ENCODE results near the gene TMEM81. TPM values are rescaled to one million over a fixed set of nuclear protein-coding genes. Genes with fewer than 3 reads are reported as not detected.

The TMEM81 gene
- total RNA-seq, 5 donors from 2014 or later (not counting 1 experiment from before 2014, with no cell fraction given) = 2.7 to 7.1 (median 5.0) TPM

DNA sequence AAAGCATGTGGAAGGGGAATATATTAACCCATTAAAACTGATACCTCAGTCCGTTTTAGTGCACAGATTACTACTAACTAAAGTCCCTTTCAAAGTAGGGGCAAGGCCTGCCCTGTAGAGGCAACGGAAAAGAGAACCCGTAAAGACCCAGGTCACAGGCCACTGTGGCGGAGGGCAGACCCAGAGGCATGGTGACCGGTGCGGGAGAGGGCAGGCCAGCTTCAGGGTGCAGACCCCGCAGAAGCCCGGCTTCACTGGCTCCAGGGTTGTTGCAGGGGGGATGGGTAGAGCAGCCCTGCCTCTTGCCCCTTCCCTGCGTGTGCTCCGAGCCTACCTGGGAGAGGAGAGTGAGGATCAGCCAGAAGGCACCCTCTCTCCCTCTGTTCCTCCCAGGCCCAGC, 23.5 kb downstream of the TMEM81 start:
- H3K9me3 ChIP-seq = no peaks in the 10 kb centered on the region
- CTCF ChIA-PET = interaction anchor here (0.7 to 2.3 kb wide), 8 partner anchors 23 to 195 kb away, joined by 3 to 11 read pairs (median 8); no protein-coding TSS in a partner anchor
- Mint-ChIP-seq H3K9me3 (no peaks in the 10 kb centered on the region), H3K4me1 (no peaks in the 10 kb centered on the region), H3K4me3 (no peak overlapping the region), H3K27ac (no peak overlapping the region), H3K36me3 (no peaks in the 10 kb centered on the region), H3K27me3 (no peaks in the 10 kb centered on the region)
- no peaks in the 10 kb centered on the region for H3K36me3 ChIP-seq (ENCODE audit: control insufficient read depth in 2 of 2, extremely low read depth in 1 of 2, insufficient read depth in 1 of 2, low read length in 1 of 2)
- no peak overlapping the region for H3K27ac ChIP-seq (ENCODE audit: low read length)
- no peak for ATAC-seq (replicated peaks in 1 of 4)
- H3K4me3 ChIP-seq (ENCODE audit: control insufficient read depth in 1 of 2, extremely low read depth in 1 of 2, low read length in 1 of 2) = no peak overlapping the region
- POLR2A ChIA-PET = no interaction called here
- peaks cover 0 to 9% of the 10 kb centered on the region in 2 experiments for H3K27me3 ChIP-seq (replicated peaks in 1 of 2; ENCODE audit: control insufficient read depth in 2 of 2, extremely low read depth in 1 of 2, insufficient read depth in 2 of 2, low read length in 1 of 2)
- 94% methylated on average over 3 of the region's 10 CpGs for WGBS (ENCODE audit: insufficient coverage)
- no peak for DNase-seq
- H3K4me1 ChIP-seq (ENCODE audit: control insufficient read depth in 1 of 2, extremely low read depth in 1 of 2, insufficient read depth in 2 of 2, low read length in 2 of 2) = peaks cover 0 to 7% of the 10 kb centered on the region in 2 experiments

DNA sequence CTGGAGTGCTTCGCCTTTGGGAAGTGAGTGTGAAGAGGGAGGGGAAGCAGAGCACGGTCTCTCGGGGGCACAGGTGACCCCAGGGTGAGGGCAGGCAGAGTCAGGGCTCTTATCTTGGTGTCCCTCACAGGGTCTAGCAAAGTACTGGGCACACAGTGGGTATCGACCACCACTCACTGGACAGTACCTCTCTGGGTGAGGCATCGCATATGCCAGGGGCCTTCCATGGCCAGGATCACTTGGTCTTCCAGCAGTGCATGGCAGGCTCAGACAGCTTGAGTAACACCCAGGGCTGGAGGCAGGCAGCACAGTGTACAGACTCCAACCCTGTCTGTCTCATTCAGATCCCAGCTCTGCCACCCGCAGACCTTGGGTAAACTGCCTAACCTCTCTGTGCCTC, 24.6 kb downstream of the TMEM81 start:
- Mint-ChIP-seq H3K36me3 (no peaks in the 10 kb centered on the region), H3K27me3 (no peaks in the 10 kb centered on the region), H3K4me1 (no peaks in the 10 kb centered on the region), H3K27ac (no peak overlapping the region), H3K4me3 (no peak overlapping the region), H3K9me3 (no peaks in the 10 kb centered on the region)
- POLR2A ChIA-PET = no interaction called here
- ATAC-seq (replicated peaks in 1 of 4) (no peak), DNase-seq (no peak)
- WGBS (ENCODE audit: insufficient coverage) = 83% methylated on average over 5 of the region's 6 CpGs
- H3K4me3 ChIP-seq (ENCODE audit: control insufficient read depth in 1 of 2, extremely low read depth in 1 of 2, low read length in 1 of 2) = no peak overlapping the region
- H3K27me3 ChIP-seq (replicated peaks in 1 of 2; ENCODE audit: control insufficient read depth in 2 of 2, extremely low read depth in 1 of 2, insufficient read depth in 2 of 2, low read length in 1 of 2) = peaks cover 0 to 7% of the 10 kb centered on the region in 2 experiments
- H3K4me1 ChIP-seq (ENCODE audit: control insufficient read depth in 1 of 2, extremely low read depth in 1 of 2, insufficient read depth in 2 of 2, low read length in 2 of 2) = peaks cover 0 to 7% of the 10 kb centered on the region in 2 experiments
- H3K36me3 ChIP-seq (ENCODE audit: control insufficient read depth in 2 of 2, extremely low read depth in 1 of 2, insufficient read depth in 1 of 2, low read length in 1 of 2) = no peaks in the 10 kb centered on the region
- CTCF ChIA-PET = no interaction called here
- H3K9me3 ChIP-seq = no peaks in the 10 kb centered on the region
- no peak overlapping the region for H3K27ac ChIP-seq (ENCODE audit: low read length)

GRCh38 chr1:205058853-205059252, 25.4 kb downstream of the TMEM81 start:
- Mint-ChIP-seq H3K27me3 (no peaks in the 10 kb centered on the region), H3K4me1 (no peaks in the 10 kb centered on the region), H3K36me3 (no peaks in the 10 kb centered on the region), H3K27ac (no peak overlapping the region), H3K9me3 (no peaks in the 10 kb centered on the region), H3K4me3 (no peak overlapping the region)
- ATAC-seq (replicated peaks in 1 of 4) (no peak), DNase-seq (no peak)
- Histone ChIP-seq H3K27me3 (replicated peaks in 1 of 2; ENCODE audit: control insufficient read depth in 2 of 2, extremely low read depth in 1 of 2, insufficient read depth in 2 of 2, low read length in 1 of 2) (peaks cover 0 to 8% of the 10 kb centered on the region in 2 experiments), H3K4me3 (ENCODE audit: control insufficient read depth in 1 of 2, extremely low read depth in 1 of 2, low read length in 1 of 2) (no peak overlapping the region), H3K36me3 (ENCODE audit: control insufficient read depth in 2 of 2, extremely low read depth in 1 of 2, insufficient read depth in 1 of 2, low read length in 1 of 2) (no peaks in the 10 kb centered on the region), H3K9me3 (no peaks in the 10 kb centered on the region), H3K27ac (ENCODE audit: low read length) (no peak overlapping the region), H3K4me1 (ENCODE audit: control insufficient read depth in 1 of 2, extremely low read depth in 1 of 2, insufficient read depth in 2 of 2, low read length in 2 of 2) (peaks cover 0 to 7% of the 10 kb centered on the region in 2 experiments)
- POLR2A ChIA-PET = no interaction called here
- 90% methylated on average over 10 of the region's 12 CpGs for WGBS (ENCODE audit: insufficient coverage)
- CTCF ChIA-PET = no interaction called here

GRCh38 chr1:205057808-205058575, 26.3 kb downstream of the TMEM81 start:
- no peaks in the 10 kb centered on the region for H3K36me3 Mint-ChIP-seq

GRCh38 chr1:205056956-205057568, 27.2 kb downstream of the TMEM81 start:
- Histone ChIP-seq H3K27ac (ENCODE audit: low read length) (no peak overlapping the region), H3K9me3 (no peaks in the 10 kb centered on the region), H3K36me3 (ENCODE audit: control insufficient read depth in 2 of 2, extremely low read depth in 1 of 2, insufficient read depth in 1 of 2, low read length in 1 of 2) (no peaks in the 10 kb centered on the region), H3K27me3 (replicated peaks in 1 of 2; ENCODE audit: control insufficient read depth in 2 of 2, extremely low read depth in 1 of 2, insufficient read depth in 2 of 2, low read length in 1 of 2) (peaks cover 0 to 15% of the 10 kb centered on the region in 2 experiments), H3K4me3 (ENCODE audit: control insufficient read depth in 1 of 2, extremely low read depth in 1 of 2, low read length in 1 of 2) (no peak overlapping the region), H3K4me1 (ENCODE audit: control insufficient read depth in 1 of 2, extremely low read depth in 1 of 2, insufficient read depth in 2 of 2, low read length in 2 of 2) (peaks cover 0 to 7% of the 10 kb centered on the region in 2 experiments)
- no peak overlapping the region for H3K27ac Mint-ChIP-seq
- H3K9me3 Mint-ChIP-seq = no peaks in the 10 kb centered on the region
- H3K4me1 Mint-ChIP-seq = no peaks in the 10 kb centered on the region
- ATAC-seq (replicated peaks in 1 of 4) (no peak), DNase-seq (no peak)
- ChIA-PET POLR2A (no interaction called here), CTCF (no interaction called here)
- no peak overlapping the region for H3K4me3 Mint-ChIP-seq
- WGBS (ENCODE audit: insufficient coverage) = 73% methylated on average over 3 of the region's 6 CpGs
- peaks cover 6 to 8% of the 10 kb centered on the region in 2 donors for H3K27me3 Mint-ChIP-seq
- no peaks in the 10 kb centered on the region for H3K36me3 Mint-ChIP-seq

More at GRCh38 chr1:205057808-205058575, 26.3 kb downstream of the TMEM81 start:
- Histone ChIP-seq H3K9me3 (no peaks in the 10 kb centered on the region), H3K4me1 (ENCODE audit: control insufficient read depth in 1 of 2, extremely low read depth in 1 of 2, insufficient read depth in 2 of 2, low read length in 2 of 2) (peaks cover 0 to 7% of the 10 kb centered on the region in 2 experiments), H3K4me3 (ENCODE audit: control insufficient read depth in 1 of 2, extremely low read depth in 1 of 2, low read length in 1 of 2) (no peak overlapping the region), H3K36me3 (ENCODE audit: control insufficient read depth in 2 of 2, extremely low read depth in 1 of 2, insufficient read depth in 1 of 2, low read length in 1 of 2) (no peaks in the 10 kb centered on the region), H3K27ac (ENCODE audit: low read length) (no peak overlapping the region), H3K27me3 (replicated peaks in 1 of 2; ENCODE audit: control insufficient read depth in 2 of 2, extremely low read depth in 1 of 2, insufficient read depth in 2 of 2, low read length in 1 of 2) (peaks cover 0 to 10% of the 10 kb centered on the region in 2 experiments)
- DNase-seq (no peak), ATAC-seq (replicated peaks in 1 of 4) (no peak)
- Mint-ChIP-seq H3K4me3 (no peak overlapping the region), H3K27me3 (peaks cover 6 to 7% of the 10 kb centered on the region in 2 donors), H3K9me3 (no peaks in the 10 kb centered on the region), H3K4me1 (no peaks in the 10 kb centered on the region), H3K27ac (no peak overlapping the region)
- POLR2A ChIA-PET = no interaction called here
- WGBS (ENCODE audit: insufficient coverage) = 89% methylated on average over 18 of the region's 19 CpGs
- CTCF ChIA-PET = no interaction called here

GRCh38 chr1:205056188-205056611, 28.1 kb downstream of the TMEM81 start:
- Mint-ChIP-seq H3K9me3 (no peaks in the 10 kb centered on the region), H3K4me3 (no peak overlapping the region), H3K4me1 (no peaks in the 10 kb centered on the region), H3K36me3 (no peaks in the 10 kb centered on the region), H3K27me3 (peaks cover 8% of the 10 kb centered on the region in 2 donors), H3K27ac (no peak overlapping the region)
- Histone ChIP-seq H3K27ac (ENCODE audit: low read length) (no peak overlapping the region), H3K27me3 (replicated peaks in 1 of 2; ENCODE audit: control insufficient read depth in 2 of 2, extremely low read depth in 1 of 2, insufficient read depth in 2 of 2, low read length in 1 of 2) (peaks cover 0 to 18% of the 10 kb centered on the region in 2 experiments), H3K4me3 (ENCODE audit: control insufficient read depth in 1 of 2, extremely low read depth in 1 of 2, low read length in 1 of 2) (no peak overlapping the region), H3K36me3 (ENCODE audit: control insufficient read depth in 2 of 2, extremely low read depth in 1 of 2, insufficient read depth in 1 of 2, low read length in 1 of 2) (no peaks in the 10 kb centered on the region), H3K9me3 (no peaks in the 10 kb centered on the region), H3K4me1 (ENCODE audit: control insufficient read depth in 1 of 2, extremely low read depth in 1 of 2, insufficient read depth in 2 of 2, low read length in 2 of 2) (peaks cover 0 to under 1% of the 10 kb centered on the region in 2 experiments)
- 92% methylated on average over 6 of the region's 13 CpGs for WGBS (ENCODE audit: insufficient coverage)
- no peak for DNase-seq
- no peak for ATAC-seq (replicated peaks in 1 of 4)
- ChIA-PET POLR2A (no interaction called here), CTCF (interaction anchor here in 1 of 2 donors (0.5 kb wide), 1 partner anchor 845 kb away, joined by 3 read pairs; no protein-coding TSS in a partner anchor)
